H1 (cell line): Measurements from ENCODE around the gene ACACB. TPM values are rescaled to one million over a fixed set of nuclear protein-coding genes. Genes with fewer than 3 reads are reported as not detected.

Experiments
- CTCF ChIA-PET: fragments of 300-600 bp; sonication (Branson Sonifier 250); formaldehyde crosslinking; loops from one replicate; lab custom pipeline; 2021; ENCODE audit not compliant: partially characterized antibody; lab: Charles Lee
- POLR2A ChIA-PET: fragments of 300-600 bp; sonication (Branson Sonifier 250); formaldehyde crosslinking; loops from one replicate; lab custom pipeline; 2021; ENCODE audit warnings: inconsistent platforms; ENCODE audit not compliant: partially characterized antibody; lab: Charles Lee
- DNase-seq, 2 experiments: peaks; one replicate each; pipeline versions ENCODE4 v3.0.0 to v3.0.0-alpha.2; 2010 to 2022; ENCODE audit warnings: low spot score in 2 of 2, low read depth in 1 of 2, mixed read lengths in 1 of 2
- FAIRE-seq: peaks from 2 replicates; lab custom pipeline; 2011; peaks lifted over from hg19 to GRCh38; lab: Jason Lieb, UNC
- H2AFZ ChIP-seq: 2 replicates; pipeline ENCODE4 v1.8.1; 2012; ENCODE audit warnings: low read length, inconsistent platforms
- H2AK5ac ChIP-seq: 2 replicates; pipeline ENCODE4 v1.6.1; 2013; ENCODE audit warnings: low read depth, low read length
- H2BK120ac ChIP-seq: replicated peaks from 2 replicates; pipeline ENCODE3; 2013; ENCODE audit warnings: low read depth, low read length, inconsistent platforms
- H2BK12ac ChIP-seq: 2 replicates; pipeline ENCODE4 v1.6.1; 2013; ENCODE audit warnings: low read depth, low read length
- H2BK15ac ChIP-seq: 2 replicates; pipeline ENCODE4 v1.6.1; 2013; ENCODE audit warnings: low read length
- H2BK20ac ChIP-seq: 2 replicates; pipeline ENCODE4 v1.6.1; 2013; ENCODE audit warnings: low read length
- H2BK5ac ChIP-seq: 2 replicates; pipeline ENCODE4 v1.6.1; 2013; ENCODE audit warnings: low read depth, low read length
- H3K14ac ChIP-seq: 2 replicates; pipeline ENCODE4 v1.6.1; 2013; ENCODE audit warnings: inconsistent platforms; ENCODE audit not compliant: insufficient read length
- H3K18ac ChIP-seq: 2 replicates; pipeline ENCODE4 v1.6.1; 2013; ENCODE audit warnings: low read length; ENCODE audit errors: extremely low read depth
- H3K23ac ChIP-seq: 2 replicates; pipeline ENCODE4 v1.6.1; 2013; ENCODE audit warnings: inconsistent platforms; ENCODE audit not compliant: insufficient read length
- H3K23me2 ChIP-seq: 2 replicates; pipeline ENCODE4 v1.6.1; 2013; ENCODE audit warnings: low read depth, low read length
- H3K27ac ChIP-seq: 2 replicates; pipeline ENCODE4 v1.6.1; 2011; ENCODE audit warnings: low read depth, low read length, inconsistent platforms
- H3K27me3 ChIP-seq, 4 experiments: replicated peaks in 1 of 4; 1 replicate in 1 of 4; 2 replicates in 3 of 4; pipeline versions ENCODE4 v1.6.1 to v1.8.1; 2011 to 2013; ENCODE audit warnings: low read length in 3 of 4, mild to moderate bottlenecking in 3 of 4, inconsistent platforms in 2 of 4, mixed read lengths in 2 of 4, moderate library complexity in 1 of 4; ENCODE audit not compliant: control insufficient read depth in 3 of 4, insufficient read depth in 3 of 4; ENCODE audit errors: extremely low read depth in 1 of 4
- H3K36me3 ChIP-seq, 4 experiments: 2 replicates each; pipeline versions ENCODE4 v1.6.1 to v1.8.1; 2011 to 2013; ENCODE audit warnings: mild to moderate bottlenecking in 4 of 4, low read length in 3 of 4, moderate library complexity in 2 of 4, control low read depth in 1 of 4, inconsistent platforms in 1 of 4; ENCODE audit not compliant: insufficient read depth in 4 of 4, control insufficient read depth in 2 of 4
- H3K4ac ChIP-seq: replicated peaks from 2 replicates; pipeline ENCODE3; 2013; ENCODE audit warnings: low read length, low read depth, mixed read lengths, inconsistent platforms; ENCODE audit not compliant: insufficient read length
- H3K4me1 ChIP-seq, 4 experiments: replicated peaks in 1 of 4; 1 replicate in 1 of 4; 2 replicates in 3 of 4; pipeline versions ENCODE4 v1.6.1 to v1.8.1; 2011 to 2013; ENCODE audit warnings: low read length in 3 of 4, inconsistent platforms in 2 of 4, mixed read lengths in 1 of 4; ENCODE audit not compliant: insufficient read depth in 4 of 4, control insufficient read depth in 3 of 4
- H3K4me2 ChIP-seq, 2 experiments: 2 replicates each; pipeline versions ENCODE4 v1.6.1 to v1.8.1; 2011 to 2013; ENCODE audit warnings: low read depth in 2 of 2, low read length in 2 of 2, control low read depth in 1 of 2, inconsistent platforms in 1 of 2, mild to moderate bottlenecking in 1 of 2; ENCODE audit not compliant: insufficient read depth in 1 of 2
- H3K4me3 ChIP-seq, 4 experiments: fragments of 200-600, 300-600 bp in 1 of 4; sonication (generic), shearing (Covaris generic), sonication (Bioruptor Twin) in 1 of 4; 2 replicates each; pipeline versions ENCODE4 v1.5.1 to v1.8.1; 2011 to 2016; ENCODE audit warnings: low read length in 4 of 4, low read depth in 3 of 4, control low read depth in 2 of 4, inconsistent platforms in 2 of 4, mild to moderate bottlenecking in 2 of 4, mixed read lengths in 1 of 4, moderate library complexity in 1 of 4; ENCODE audit not compliant: insufficient read depth in 2 of 4; ENCODE audit errors: extremely low read depth in 1 of 4
- H3K56ac ChIP-seq: replicated peaks from 2 replicates; pipeline ENCODE3; 2013; ENCODE audit warnings: low read depth, mild to moderate bottlenecking, mixed read lengths, low read length, inconsistent platforms; ENCODE audit not compliant: insufficient read length
- H3K79me1 ChIP-seq: 2 replicates; pipeline ENCODE4 v1.6.1; 2013; ENCODE audit warnings: low read depth, low read length, control low read depth
- H3K79me2 ChIP-seq, 2 experiments: 2 replicates each; pipeline versions ENCODE4 v1.6.1 to v1.8.1; 2012 to 2013; ENCODE audit warnings: low read length in 2 of 2, mild to moderate bottlenecking in 2 of 2, inconsistent platforms in 1 of 2; ENCODE audit not compliant: insufficient read depth in 2 of 2, control insufficient read depth in 1 of 2
- H3K9ac ChIP-seq, 4 experiments: replicated peaks in 1 of 4; 1 replicate in 1 of 4; 2 replicates in 3 of 4; pipeline versions ENCODE4 v1.6.1 to v1.8.1; 2011 to 2013; ENCODE audit warnings: low read depth in 3 of 4, low read length in 3 of 4, control low read depth in 2 of 4, mild to moderate bottlenecking in 2 of 4, moderate library complexity in 2 of 4, inconsistent platforms in 1 of 4; ENCODE audit errors: extremely low read depth in 1 of 4
- H3K9me3 ChIP-seq, 2 experiments: 2 replicates each; pipeline versions ENCODE4 v1.6.1 to v1.8.1; 2012 to 2013; ENCODE audit warnings: mild to moderate bottlenecking in 2 of 2, moderate library complexity in 2 of 2, control low read depth in 1 of 2, inconsistent platforms in 1 of 2, low read depth in 1 of 2, low read length in 1 of 2, mixed read lengths in 1 of 2; ENCODE audit not compliant: insufficient read depth in 2 of 2
- H4K20me1 ChIP-seq, 2 experiments: replicated peaks in 1 of 2; 2 replicates each; pipeline versions ENCODE3 to v1.8.1; 2011 to 2013; ENCODE audit warnings: inconsistent platforms in 2 of 2, low read length in 2 of 2, mild to moderate bottlenecking in 1 of 2; ENCODE audit not compliant: insufficient read depth in 2 of 2, control insufficient read depth in 1 of 2
- H4K5ac ChIP-seq: 2 replicates; pipeline ENCODE4 v1.6.1; 2013; ENCODE audit warnings: low read length, low read depth, mixed read lengths, inconsistent platforms; ENCODE audit not compliant: insufficient read length
- H4K8ac ChIP-seq: 2 replicates; pipeline ENCODE4 v1.8.0; 2013; ENCODE audit warnings: mild to moderate bottlenecking, moderate library complexity, low read length, inconsistent platforms; ENCODE audit not compliant: insufficient read depth; ENCODE audit errors: extremely low read depth
- H4K91ac ChIP-seq: replicated peaks from 2 replicates; pipeline ENCODE3; 2013; ENCODE audit warnings: low read length, mixed read lengths, inconsistent platforms; ENCODE audit not compliant: insufficient read length
- BCL11A ChIP-seq, 2 experiments: IDR thresholded peaks; one replicate each; pipeline ENCODE4 v1.6.1; 2011; ENCODE audit warnings: low read depth in 2 of 2, low read length in 2 of 2, mild to moderate bottlenecking in 2 of 2
- EGR1 ChIP-seq: IDR thresholded peaks from 2 replicates; pipeline ENCODE4 v1.6.1; 2011; ENCODE audit warnings: low read depth, low read length, borderline replicate concordance
- HDAC2 ChIP-seq, 2 experiments: fragments of 300-600 bp in 1 of 2; sonication (generic) in 1 of 2; IDR thresholded peaks; 2 replicates each; pipeline ENCODE4 v1.6.1; 2011 to 2012; ENCODE audit warnings: low read depth in 2 of 2, low read length in 2 of 2, mild to moderate bottlenecking in 2 of 2, moderate library complexity in 2 of 2, borderline replicate concordance in 1 of 2, inconsistent platforms in 1 of 2
- JUN ChIP-seq: IDR thresholded peaks from 2 replicates; pipeline ENCODE4 v1.6.1; 2011; ENCODE audit warnings: low read depth, mild to moderate bottlenecking, improper control_type of control experiment, low read length
- KDM1A ChIP-seq: fragments of 200-600, 300-600 bp; sonication (generic); IDR thresholded peaks from 2 replicates; pipeline ENCODE4 v1.7.1; 2016; ENCODE audit warnings: mild to moderate bottlenecking, low read length, borderline replicate concordance
- SIRT6 ChIP-seq: IDR thresholded peaks from one replicate; pipeline ENCODE4 v1.7.1; 2012; ENCODE audit warnings: low read length, inconsistent platforms
- SP2 ChIP-seq: IDR thresholded peaks from 2 replicates; pipeline ENCODE4 v1.6.1; 2012; ENCODE audit warnings: mild to moderate bottlenecking, low read length, inconsistent platforms
- SP4 ChIP-seq: IDR thresholded peaks from 2 replicates; pipeline ENCODE4 v1.6.1; 2012; ENCODE audit warnings: low read length, inconsistent platforms
- TAF7 ChIP-seq: optimal IDR thresholded peaks from 2 replicates; pipeline ENCODE3; 2011; ENCODE audit warnings: low read depth, mild to moderate bottlenecking, inconsistent platforms, low read length, moderate library complexity, borderline replicate concordance
- TCF12 ChIP-seq: IDR thresholded peaks from 2 replicates; pipeline ENCODE4 v1.6.1; 2011; ENCODE audit warnings: low read depth, mild to moderate bottlenecking, low read length
- USF2 ChIP-seq: IDR thresholded peaks from 2 replicates; pipeline ENCODE4 v1.6.1; 2011; ENCODE audit warnings: low read length, improper control_type of control experiment
- ZNF274 ChIP-seq: IDR thresholded peaks from 2 replicates; pipeline ENCODE4 v1.7.0; 2012; ENCODE audit warnings: low read length, borderline replicate concordance; ENCODE audit errors: extremely low read depth
- WGBS, 2 experiments: shearing (Covaris generic) in 1 of 2; methylation state at CpG; one replicate each; pipeline versions ENCODE4 v1.1.6 to v1.1.7; 2013 to 2015; ENCODE audit warnings: low lambda C conversion rate in 2 of 2, mixed read lengths in 2 of 2, inconsistent platforms in 1 of 2, low coverage in 1 of 2, missing lambda C conversion rate in 1 of 2; ENCODE audit not compliant: insufficient replicate concordance in 2 of 2, insufficient coverage in 1 of 2, insufficient read length in 1 of 2; ENCODE audit errors: extremely low coverage in 1 of 2, missing lambda C conversion rate in 1 of 2; 5-methylcytosine and 5-hydroxymethylcytosine counted together
- polyA plus RNA-seq, 7 experiments: library from polyadenylated mRNA; depleted of rRNA in 3 of 7; stranded (reverse) in 5 of 7; unstranded in 2 of 7; fragments of >200 nt in 5 of 7; fragments of 200-250 nt in 2 of 7; gene quantifications; 1 replicate in 5 of 7; 2 replicates in 1 of 7; 4 replicates in 1 of 7; pipeline versions ENCODE4 v1.2.1 to v1.2.3, GENCODE V29; 2011 to 2013; ENCODE audit warnings: missing spikeins in 2 of 7, mixed read lengths in 2 of 7
- total RNA-seq: library from RNA; stranded (reverse); fragmentation: NEBNext Ultra II Directional; extraction: Animal tissue kit (Norgen Biotek cat#: 25700); gene quantifications from 2 replicates; pipeline ENCODE4 v1.2.1, GENCODE V29; 2021

The ACACB gene
- total and polyA plus RNA-seq, 2 of the 8 experiments (the other 6 are each of a cell fraction or from before 2014, with no cell fraction given), result 5.8 to 15.3 TPM

GRCh38 chr12:109127533-109128242, 11.3 kb downstream of the ACACB start:
- Histone ChIP-seq H4K5ac (no peak overlapping the region), H3K4ac (no peak overlapping the region), H4K20me1 (no peaks in the 10 kb centered on the region), H3K79me1 (no peaks in the 10 kb centered on the region), H3K4me3 (no peak overlapping the region), H2AFZ (no peak overlapping the region), H3K23ac (no peak overlapping the region), H3K27ac (no peak overlapping the region), H3K9me3 (no peaks in the 10 kb centered on the region), H3K79me2 (no peaks in the 10 kb centered on the region), H2BK5ac (no peak overlapping the region), H2AK5ac (no peak overlapping the region), H3K18ac (no peak overlapping the region), H3K14ac (no peak overlapping the region), H4K91ac (no peak overlapping the region), H3K4me2 (no peak overlapping the region), H3K36me3 (no peaks in the 10 kb centered on the region), H3K27me3 (no peaks in the 10 kb centered on the region), H2BK20ac (no peak overlapping the region), H3K4me1 (peaks cover 0 to 3% (median 0%) of the 10 kb centered on the region in 4 experiments; a peak in 1 of 7 replicates), H4K8ac (no peak overlapping the region), H3K9ac (no peak overlapping the region), H2BK120ac (no peak overlapping the region), H2BK12ac (no peak overlapping the region), H3K56ac (no peak overlapping the region), H3K23me2 (no peaks in the 10 kb centered on the region), H2BK15ac (no peak overlapping the region)
- ChIA-PET POLR2A (interaction anchor here (1.2 kb wide), 1 partner anchor 29 kb away, joined by 5 read pairs; no protein-coding TSS in a partner anchor), CTCF (interaction anchor here (0.6 to 1.1 kb wide), 3 partner anchors 13 to 267 kb away, joined by 3 to 4 read pairs (median 4); no protein-coding TSS in a partner anchor)
- FAIRE-seq, result peak; percentile 19
- no peak for DNase-seq
- 89% methylated on average over 13 of the region's 13 CpGs; no CpG with 5 or more reads in 1 of the 2 experiments for WGBS, 2 experiments
- TF ChIP-seq HDAC2 (IDR thresholded peaks at IDR 0.05; ENCODE audit: borderline replicate concordance in 1 of 2, low read depth in 2 of 2, low read length in 2 of 2) (no peak), JUN (no peak), TAF7 (no peak), SP2 (no peak), USF2 (no peak), SP4 (no peak), KDM1A (no peak), SIRT6 (no peak), EGR1 (no peak), BCL11A (IDR thresholded peaks at IDR 0.05; ENCODE audit: low read depth in 2 of 2, low read length in 2 of 2) (no peak), TCF12 (no peak), ZNF274 (no peak)
